ENCODE data around the gene SLC25A28.

Gene SLC25A28

GRCh38 chr10:99620711-99621453 lies 643 bp upstream of the SLC25A28 start (continued):
- TF ChIP-seq, protein P1, sequence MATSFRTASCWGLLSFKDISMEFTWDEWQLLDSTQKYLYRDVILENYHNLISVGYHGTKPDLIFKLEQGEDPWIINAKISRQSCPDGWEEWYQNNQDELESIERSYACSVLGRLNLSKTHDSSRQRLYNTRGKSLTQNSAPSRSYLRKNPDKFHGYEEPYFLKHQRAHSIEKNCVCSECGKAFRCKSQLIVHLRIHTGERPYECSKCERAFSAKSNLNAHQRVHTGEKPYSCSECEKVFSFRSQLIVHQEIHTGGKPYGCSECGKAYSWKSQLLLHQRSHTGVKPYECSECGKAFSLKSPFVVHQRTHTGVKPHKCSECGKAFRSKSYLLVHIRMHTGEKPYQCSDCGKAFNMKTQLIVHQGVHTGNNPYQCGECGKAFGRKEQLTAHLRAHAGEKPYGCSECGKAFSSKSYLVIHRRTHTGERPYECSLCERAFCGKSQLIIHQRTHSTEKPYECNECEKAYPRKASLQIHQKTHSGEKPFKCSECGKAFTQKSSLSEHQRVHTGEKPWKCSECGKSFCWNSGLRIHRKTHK (tag by site-specific recombination; IDR thresholded peaks at IDR 0.05) = no peak
- TF ChIP-seq ZNF677 (tag by site-specific recombination; IDR thresholded peaks at IDR 0.05) = 0 out of 2 replicates have a peak, but pooled peaks have one; percentile 49
- TF ChIP-seq ZNF596 (tag by site-specific recombination; IDR thresholded peaks at IDR 0.05) = no peak
- no peak for TF ChIP-seq ZFP41 (tag by site-specific recombination; IDR thresholded peaks at IDR 0.05; ENCODE audit: borderline replicate concordance)
- peak; percentile 64 for TF ChIP-seq KLF10 (tag by site-specific recombination; IDR thresholded peaks at IDR 0.05)
- TF ChIP-seq ZNF174 (tag by site-specific recombination; IDR thresholded peaks at IDR 0.05) = no peak
- TF ChIP-seq ZNF221 (tag by site-specific recombination; IDR thresholded peaks at IDR 0.05; ENCODE audit: borderline replicate concordance) = no peak
- 0 out of 2 replicates have a peak, but pooled peaks have one; percentile 66 for TF ChIP-seq KLF7 (tag by site-specific recombination; IDR thresholded peaks at IDR 0.05; ENCODE audit: borderline replicate concordance)
- TF ChIP-seq ZNF843 (tag by site-specific recombination; IDR thresholded peaks at IDR 0.05) = peak; percentile 50
- no peak for TF ChIP-seq ZNF311 (tag by site-specific recombination; IDR thresholded peaks at IDR 0.05; ENCODE audit: borderline replicate concordance)
- TF ChIP-seq ZNF350 (tag by site-specific recombination; IDR thresholded peaks at IDR 0.05) = no peak
- peak; percentile 69 for TF ChIP-seq KLF9 (tag by site-specific recombination; IDR thresholded peaks at IDR 0.05; ENCODE audit: low read depth)
- TF ChIP-seq ZFP37 (tag by site-specific recombination; IDR thresholded peaks at IDR 0.05) = peak; percentile 89; the same call in 1 of the 2 replicates
- TF ChIP-seq, protein P2, sequence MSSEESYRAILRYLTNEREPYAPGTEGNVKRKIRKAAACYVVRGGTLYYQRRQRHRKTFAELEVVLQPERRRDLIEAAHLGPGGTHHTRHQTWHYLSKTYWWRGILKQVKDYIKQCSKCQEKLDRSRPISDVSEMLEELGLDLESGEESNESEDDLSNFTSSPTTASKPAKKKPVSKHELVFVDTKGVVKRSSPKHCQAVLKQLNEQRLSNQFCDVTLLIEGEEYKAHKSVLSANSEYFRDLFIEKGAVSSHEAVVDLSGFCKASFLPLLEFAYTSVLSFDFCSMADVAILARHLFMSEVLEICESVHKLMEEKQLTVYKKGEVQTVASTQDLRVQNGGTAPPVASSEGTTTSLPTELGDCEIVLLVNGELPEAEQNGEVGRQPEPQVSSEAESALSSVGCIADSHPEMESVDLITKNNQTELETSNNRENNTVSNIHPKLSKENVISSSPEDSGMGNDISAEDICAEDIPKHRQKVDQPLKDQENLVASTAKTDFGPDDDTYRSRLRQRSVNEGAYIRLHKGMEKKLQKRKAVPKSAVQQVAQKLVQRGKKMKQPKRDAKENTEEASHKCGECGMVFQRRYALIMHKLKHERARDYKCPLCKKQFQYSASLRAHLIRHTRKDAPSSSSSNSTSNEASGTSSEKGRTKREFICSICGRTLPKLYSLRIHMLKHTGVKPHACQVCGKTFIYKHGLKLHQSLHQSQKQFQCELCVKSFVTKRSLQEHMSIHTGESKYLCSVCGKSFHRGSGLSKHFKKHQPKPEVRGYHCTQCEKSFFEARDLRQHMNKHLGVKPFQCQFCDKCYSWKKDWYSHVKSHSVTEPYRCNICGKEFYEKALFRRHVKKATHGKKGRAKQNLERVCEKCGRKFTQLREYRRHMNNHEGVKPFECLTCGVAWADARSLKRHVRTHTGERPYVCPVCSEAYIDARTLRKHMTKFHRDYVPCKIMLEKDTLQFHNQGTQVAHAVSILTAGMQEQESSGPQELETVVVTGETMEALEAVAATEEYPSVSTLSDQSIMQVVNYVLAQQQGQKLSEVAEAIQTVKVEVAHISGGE (tag by site-specific recombination; conservative IDR thresholded peaks at IDR 0.05; ENCODE audit: low read depth) = 0 out of 2 replicates have a peak, but pooled peaks have one; percentile 22
- 0 out of 2 replicates have a peak, but pooled peaks have one; percentile 27 for TF ChIP-seq ZNF146 (tag by site-specific recombination; IDR thresholded peaks at IDR 0.05)
- peak; percentile 75 for TF ChIP-seq SP2 (tag by site-specific recombination; IDR thresholded peaks at IDR 0.05)
- TF ChIP-seq ZNF510 (tag by site-specific recombination; IDR thresholded peaks at IDR 0.05; ENCODE audit: insufficient replicate concordance) = no peak
- peak; percentile 50; the same call in 1 of the 2 replicates for TF ChIP-seq ZBTB21 (tag by site-specific recombination; IDR thresholded peaks at IDR 0.05)
- TF ChIP-seq ZNF585B (tag by site-specific recombination; IDR thresholded peaks at IDR 0.05) = no peak; the same call in 1 of the 2 replicates
- peak; percentile 8; the same call in 1 of the 2 replicates for TF ChIP-seq OSR2 (tag by site-specific recombination; IDR thresholded peaks at IDR 0.05)
- no peak for TF ChIP-seq ZNF175 (tag by site-specific recombination; IDR thresholded peaks at IDR 0.05)
- TF ChIP-seq HOXC10 (CRISPR knock-in tag; IDR thresholded peaks at IDR 0.05) = no peak
- no peak for TF ChIP-seq ZNF664 (tag by site-specific recombination; IDR thresholded peaks at IDR 0.05)
- TF ChIP-seq IKZF3 (tag by site-specific recombination; IDR thresholded peaks at IDR 0.05) = peak; percentile 65; the same call in 1 of the 2 replicates
- TF ChIP-seq ZNF548 (tag by site-specific recombination; IDR thresholded peaks at IDR 0.05) = no peak
- TF ChIP-seq ZNF202 (tag by site-specific recombination; IDR thresholded peaks at IDR 0.05; ENCODE audit: borderline replicate concordance) = no peak
- TF ChIP-seq ZNF155 (tag by site-specific recombination; IDR thresholded peaks at IDR 0.05) = no peak
- TF ChIP-seq ZNF670 (tag by site-specific recombination; IDR thresholded peaks at IDR 0.05; ENCODE audit: low read depth) = no peak
- TF ChIP-seq ZNF366 (tag by site-specific recombination; conservative IDR thresholded peaks at IDR 0.05) = peak; percentile 53; the same call in 1 of the 2 replicates
- TF ChIP-seq, protein P3, sequence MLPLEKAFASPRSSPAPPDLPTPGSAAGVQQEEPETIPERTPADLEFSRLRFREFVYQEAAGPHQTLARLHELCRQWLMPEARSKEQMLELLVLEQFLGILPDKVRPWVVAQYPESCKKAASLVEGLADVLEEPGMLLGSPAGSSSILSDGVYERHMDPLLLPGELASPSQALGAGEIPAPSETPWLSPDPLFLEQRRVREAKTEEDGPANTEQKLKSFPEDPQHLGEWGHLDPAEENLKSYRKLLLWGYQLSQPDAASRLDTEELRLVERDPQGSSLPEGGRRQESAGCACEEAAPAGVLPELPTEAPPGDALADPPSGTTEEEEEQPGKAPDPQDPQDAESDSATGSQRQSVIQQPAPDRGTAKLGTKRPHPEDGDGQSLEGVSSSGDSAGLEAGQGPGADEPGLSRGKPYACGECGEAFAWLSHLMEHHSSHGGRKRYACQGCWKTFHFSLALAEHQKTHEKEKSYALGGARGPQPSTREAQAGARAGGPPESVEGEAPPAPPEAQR (tag by site-specific recombination; IDR thresholded peaks at IDR 0.05) = no peak
- 0 out of 2 replicates have a peak, but pooled peaks have one; percentile 26 for TF ChIP-seq ZNF184 (tag by site-specific recombination; IDR thresholded peaks at IDR 0.05)
- TF ChIP-seq, protein P4, sequence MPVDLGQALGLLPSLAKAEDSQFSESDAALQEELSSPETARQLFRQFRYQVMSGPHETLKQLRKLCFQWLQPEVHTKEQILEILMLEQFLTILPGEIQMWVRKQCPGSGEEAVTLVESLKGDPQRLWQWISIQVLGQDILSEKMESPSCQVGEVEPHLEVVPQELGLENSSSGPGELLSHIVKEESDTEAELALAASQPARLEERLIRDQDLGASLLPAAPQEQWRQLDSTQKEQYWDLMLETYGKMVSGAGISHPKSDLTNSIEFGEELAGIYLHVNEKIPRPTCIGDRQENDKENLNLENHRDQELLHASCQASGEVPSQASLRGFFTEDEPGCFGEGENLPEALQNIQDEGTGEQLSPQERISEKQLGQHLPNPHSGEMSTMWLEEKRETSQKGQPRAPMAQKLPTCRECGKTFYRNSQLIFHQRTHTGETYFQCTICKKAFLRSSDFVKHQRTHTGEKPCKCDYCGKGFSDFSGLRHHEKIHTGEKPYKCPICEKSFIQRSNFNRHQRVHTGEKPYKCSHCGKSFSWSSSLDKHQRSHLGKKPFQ (tag by site-specific recombination; IDR thresholded peaks at IDR 0.05) = no peak
- no peak for TF ChIP-seq MEIS1 (CRISPR knock-in tag; IDR thresholded peaks at IDR 0.05; ENCODE audit: borderline replicate concordance)
